Loucy (cell line): ENCODE results near the gene SYNM.

ENCODE experiments used
- H2AFZ ChIP-seq: fragments of 200-600 bp; sonication (generic); 2 replicates; pipeline ENCODE4 v1.6.0; 2016; ENCODE audit warnings: antibody characterized with exemption, mild to moderate bottlenecking, low read length, moderate library complexity
- H3F3A ChIP-seq: fragments of 200-600 bp; 2 replicates; pipeline ENCODE4 v1.6.0; 2016; ENCODE audit warnings: antibody characterized with exemption, low read depth, mild to moderate bottlenecking
- H3K27me3 ChIP-seq: fragments of 200-600 bp; sonication (generic); 2 replicates; pipeline ENCODE4 v1.6.1; 2014; ENCODE audit warnings: low read length, mild to moderate bottlenecking; ENCODE audit not compliant: insufficient read depth, poor library complexity, severe bottlenecking
- H3K36me3 ChIP-seq: fragments of 200-600 bp; sonication (generic); 2 replicates; pipeline ENCODE4 v1.6.1; 2016; ENCODE audit warnings: low read length; ENCODE audit not compliant: insufficient read depth
- H3K4me1 ChIP-seq: fragments of 200-600 bp; sonication (generic); 2 replicates; pipeline ENCODE4 v1.5.1; 2014; ENCODE audit warnings: low read length, mild to moderate bottlenecking; ENCODE audit not compliant: insufficient read depth, poor library complexity, severe bottlenecking
- H3K4me2 ChIP-seq: fragments of 200-600 bp; sonication (generic); 2 replicates; pipeline ENCODE4 v1.6.0; 2014; ENCODE audit warnings: antibody characterized with exemption, low read length, low read depth, mild to moderate bottlenecking; ENCODE audit not compliant: poor library complexity, severe bottlenecking
- H3K4me3 ChIP-seq: fragments of 200-600 bp; sonication (generic); 2 replicates; pipeline ENCODE4 v1.5.1; 2014; ENCODE audit warnings: low read length, mild to moderate bottlenecking, mixed read lengths; ENCODE audit not compliant: poor library complexity, severe bottlenecking
- H3K79me2 ChIP-seq: fragments of 200-600 bp; sonication (generic); 2 replicates; pipeline ENCODE4 v1.6.1; 2014; ENCODE audit warnings: low read length; ENCODE audit not compliant: insufficient read depth
- H3K9ac ChIP-seq: fragments of 200-600 bp; sonication (generic); 2 replicates; pipeline ENCODE4 v1.6.0; 2014; ENCODE audit warnings: mild to moderate bottlenecking, low read depth, low read length, moderate library complexity; ENCODE audit not compliant: poor library complexity, severe bottlenecking
- H3K9me2 ChIP-seq: fragments of 200-600 bp; sonication (generic); replicated peaks from 2 replicates; pipeline ENCODE4 v1.6.1; 2016; ENCODE audit warnings: low read depth, low read length, mixed read lengths
- H3K9me3 ChIP-seq: fragments of 200-600 bp; sonication (generic); 2 replicates; pipeline ENCODE4 v1.6.1; 2014; ENCODE audit warnings: mild to moderate bottlenecking, antibody characterized with exemption, low read length, low read depth; ENCODE audit not compliant: insufficient read depth
- H4K20me1 ChIP-seq: fragments of 200-600 bp; sonication (generic); 2 replicates; pipeline ENCODE4 v1.6.0; 2014; ENCODE audit warnings: antibody characterized with exemption, low read length, mild to moderate bottlenecking; ENCODE audit not compliant: insufficient read depth, poor library complexity, severe bottlenecking
- EZH2phosphoT487 ChIP-seq: fragments of 200-600 bp; IDR thresholded peaks from 2 replicates; pipeline ENCODE4 v1.6.1; 2018; ENCODE audit warnings: antibody characterized with exemption, mild to moderate bottlenecking, moderate library complexity, borderline replicate concordance
- TF ChIP-seq, protein P1 (sequence below): fragments of 200-600 bp; sonication (generic); conservative IDR thresholded peaks from 2 replicates; pipeline ENCODE4 v1.5.1; 2014; ENCODE audit warnings: mild to moderate bottlenecking, antibody characterized with exemption, low read length

The SYNM gene

GRCh38 chr15:99105514-99106341 is 848 bp downstream of the SYNM start:
- no peak overlapping the region for H3K4me3 ChIP-seq
- H4K20me1 ChIP-seq = no peaks in the 10 kb centered on the region
- peaks cover 4% of the 10 kb centered on the region for H3K4me1 ChIP-seq
- H3K9me2 ChIP-seq = no peaks in the 10 kb centered on the region
- H2AFZ ChIP-seq = no peak overlapping the region
- no peaks in the 10 kb centered on the region for H3K27me3 ChIP-seq
- no peak overlapping the region for H3K4me2 ChIP-seq
- no peaks in the 10 kb centered on the region for H3K79me2 ChIP-seq
- TF ChIP-seq EZH2phosphoT487 = no peak
- TF ChIP-seq, protein P1, sequence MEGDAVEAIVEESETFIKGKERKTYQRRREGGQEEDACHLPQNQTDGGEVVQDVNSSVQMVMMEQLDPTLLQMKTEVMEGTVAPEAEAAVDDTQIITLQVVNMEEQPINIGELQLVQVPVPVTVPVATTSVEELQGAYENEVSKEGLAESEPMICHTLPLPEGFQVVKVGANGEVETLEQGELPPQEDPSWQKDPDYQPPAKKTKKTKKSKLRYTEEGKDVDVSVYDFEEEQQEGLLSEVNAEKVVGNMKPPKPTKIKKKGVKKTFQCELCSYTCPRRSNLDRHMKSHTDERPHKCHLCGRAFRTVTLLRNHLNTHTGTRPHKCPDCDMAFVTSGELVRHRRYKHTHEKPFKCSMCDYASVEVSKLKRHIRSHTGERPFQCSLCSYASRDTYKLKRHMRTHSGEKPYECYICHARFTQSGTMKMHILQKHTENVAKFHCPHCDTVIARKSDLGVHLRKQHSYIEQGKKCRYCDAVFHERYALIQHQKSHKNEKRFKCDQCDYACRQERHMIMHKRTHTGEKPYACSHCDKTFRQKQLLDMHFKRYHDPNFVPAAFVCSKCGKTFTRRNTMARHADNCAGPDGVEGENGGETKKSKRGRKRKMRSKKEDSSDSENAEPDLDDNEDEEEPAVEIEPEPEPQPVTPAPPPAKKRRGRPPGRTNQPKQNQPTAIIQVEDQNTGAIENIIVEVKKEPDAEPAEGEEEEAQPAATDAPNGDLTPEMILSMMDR = no peak
- no peak overlapping the region for H3K9ac ChIP-seq
- no peaks in the 10 kb centered on the region for H3F3A ChIP-seq
- H3K36me3 ChIP-seq = no peaks in the 10 kb centered on the region
- no peaks in the 10 kb centered on the region for H3K9me3 ChIP-seq

GRCh38 chr15:99106417-99107220 is 1.7 kb downstream of the SYNM start:
- Histone ChIP-seq H3K27me3 (no peaks in the 10 kb centered on the region), H3K79me2 (no peaks in the 10 kb centered on the region), H3K9me3 (no peaks in the 10 kb centered on the region), H3K4me2 (no peak overlapping the region), H3K9ac (no peak overlapping the region), H3K9me2 (no peaks in the 10 kb centered on the region), H3F3A (no peaks in the 10 kb centered on the region), H3K4me3 (no peak overlapping the region), H3K4me1 (peaks cover 5% of the 10 kb centered on the region), H4K20me1 (no peaks in the 10 kb centered on the region), H2AFZ (no peak overlapping the region), H3K36me3 (no peaks in the 10 kb centered on the region)
- no peak for TF ChIP-seq EZH2phosphoT487
- TF ChIP-seq, protein P1 = no peak

DNA sequence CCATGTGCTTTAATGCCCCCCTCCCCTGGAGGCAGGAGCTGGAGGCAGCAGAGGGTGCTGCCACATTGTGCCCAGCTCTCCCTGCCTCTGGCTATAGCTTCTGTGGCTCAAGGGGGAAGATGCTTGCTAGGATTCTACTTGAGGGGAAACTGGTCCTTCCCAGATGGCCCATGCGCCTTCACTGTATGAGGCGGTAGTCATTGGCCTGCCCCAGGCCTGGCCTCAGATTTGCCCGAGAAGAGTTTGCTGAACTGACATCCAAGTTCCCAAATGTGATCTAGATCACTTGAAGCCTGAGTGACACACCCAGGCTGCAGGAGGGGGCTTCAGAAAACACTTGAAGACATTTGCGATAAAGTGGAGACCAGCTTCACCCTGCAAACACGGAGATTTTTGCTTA is 4.1 kb downstream of the SYNM start:
- Histone ChIP-seq H2AFZ (no peak overlapping the region), H3K4me1 (peaks cover 5% of the 10 kb centered on the region), H3K4me2 (no peak overlapping the region), H3K79me2 (no peaks in the 10 kb centered on the region), H3K9ac (no peak overlapping the region), H3F3A (no peaks in the 10 kb centered on the region), H3K36me3 (no peaks in the 10 kb centered on the region), H3K9me2 (no peaks in the 10 kb centered on the region), H4K20me1 (no peaks in the 10 kb centered on the region), H3K4me3 (no peak overlapping the region), H3K27me3 (no peaks in the 10 kb centered on the region), H3K9me3 (no peaks in the 10 kb centered on the region)
- no peak for TF ChIP-seq EZH2phosphoT487
- TF ChIP-seq, protein P1 = no peak
